HEK293 (cell line): ENCODE results near the gene POLDIP2.
A peak's percentile ranks its signal among the peaks of the same experiment; 100 is the strongest.

Source experiments
- CTCF ChIA-PET: fragments of 350-600 bp; formaldehyde crosslinking; extraction: SDS; loops from one replicate; lab custom pipeline; 2021; ENCODE audit warnings: antibody characterized with exemption; lab: Yijun Ruan, JAX
- POLR2A ChIA-PET: fragments of 300-600 bp; formaldehyde crosslinking; extraction: SDS; loops from one replicate; lab custom pipeline; 2020; ENCODE audit warnings: antibody characterized with exemption, inconsistent platforms; lab: Yijun Ruan, JAX
- H3K27ac ChIP-seq: fragments of 200-500 bp; sonication (Bioruptor generic); 2 replicates; pipeline ENCODE4 v1.5.1; 2014; ENCODE audit warnings: low read depth, low read length, control low read depth, inconsistent platforms; ENCODE audit errors: extremely low read depth
- H3K36me3 ChIP-seq, 2 experiments: fragments of 200-500 bp in 1 of 2; sonication (Bioruptor generic) in 1 of 2; 1 replicate in 1 of 2; 2 replicates in 1 of 2; pipeline ENCODE4 v1.5.1; 2014 to 2017; ENCODE audit warnings: inconsistent platforms in 2 of 2, low read length in 2 of 2; ENCODE audit not compliant: control insufficient read depth in 2 of 2, insufficient read depth in 1 of 2
- H3K4me1 ChIP-seq: fragments of 200-500 bp; sonication (Bioruptor generic); 2 replicates; pipeline ENCODE4 v1.5.1; 2014; ENCODE audit warnings: mild to moderate bottlenecking, low read length, inconsistent platforms; ENCODE audit not compliant: control insufficient read depth, insufficient read depth
- H3K4me3 ChIP-seq: 2 replicates; pipeline ENCODE4 v1.5.1; 2011; ENCODE audit warnings: low read depth, mild to moderate bottlenecking, control low read depth, low read length, moderate library complexity
- H3K9me3 ChIP-seq: fragments of 200-500 bp; sonication (Bioruptor generic); 2 replicates; pipeline ENCODE4 v1.5.1; 2014; ENCODE audit warnings: low read depth, low read length, inconsistent platforms; ENCODE audit not compliant: control insufficient read depth, insufficient read depth
- GFI1B ChIP-seq: fragments of 450-650 bp; formaldehyde crosslinking; IDR thresholded peaks from 2 replicates; pipeline ENCODE4 v1.5.1; 2016; ENCODE audit warnings: missing biosample characterization, missing genetic modification characterization
- HOXA7 ChIP-seq: sonication (generic); formaldehyde crosslinking; IDR thresholded peaks from 2 replicates; pipeline ENCODE4 v1.8.1; 2022; ENCODE audit warnings: missing genetic modification reagents, borderline replicate concordance
- KLF1 ChIP-seq: fragments of 450-650 bp; formaldehyde crosslinking; IDR thresholded peaks from 2 replicates; pipeline ENCODE4 v1.5.1; 2016; ENCODE audit warnings: missing biosample characterization, missing genetic modification characterization
- MYNN ChIP-seq: fragments of 450-650 bp; formaldehyde crosslinking; IDR thresholded peaks from 2 replicates; pipeline ENCODE4 v1.5.1; 2016; ENCODE audit warnings: missing biosample characterization, missing genetic modification characterization, borderline replicate concordance
- SCRT1 ChIP-seq: fragments of 450-650 bp; formaldehyde crosslinking; IDR thresholded peaks from 2 replicates; pipeline ENCODE4 v1.5.1; 2016; ENCODE audit warnings: missing biosample characterization, missing genetic modification characterization, borderline replicate concordance
- TCF7L2 ChIP-seq: IDR thresholded peaks from 2 replicates; pipeline ENCODE4 v1.6.1; 2011; ENCODE audit warnings: low read depth, mild to moderate bottlenecking, inconsistent platforms, low read length, moderate library complexity, borderline replicate concordance
- ZBTB10 ChIP-seq: fragments of 450-650 bp; formaldehyde crosslinking; IDR thresholded peaks from 2 replicates; pipeline ENCODE4 v1.5.1; 2016; ENCODE audit warnings: missing biosample characterization, missing genetic modification characterization
- ZEB2 ChIP-seq: fragments of 450-650 bp; formaldehyde crosslinking; IDR thresholded peaks from 2 replicates; pipeline ENCODE4 v1.5.1; 2016; ENCODE audit warnings: missing biosample characterization, missing genetic modification characterization
- ZNF280D ChIP-seq: fragments of 450-650 bp; formaldehyde crosslinking; IDR thresholded peaks from 2 replicates; pipeline ENCODE4 v1.5.1; 2016; ENCODE audit warnings: missing biosample characterization, missing genetic modification characterization
- ZNF324 ChIP-seq: fragments of 450-650 bp; formaldehyde crosslinking; IDR thresholded peaks from 2 replicates; pipeline ENCODE4 v1.5.1; 2016; ENCODE audit warnings: missing biosample characterization, missing genetic modification characterization
- ZNF366 ChIP-seq: fragments of 450-650 bp; formaldehyde crosslinking; conservative IDR thresholded peaks from 2 replicates; pipeline ENCODE4 v1.5.1; 2016; ENCODE audit warnings: missing biosample characterization, missing genetic modification characterization
- ZNF391 ChIP-seq: fragments of 450-650 bp; formaldehyde crosslinking; IDR thresholded peaks from 2 replicates; pipeline ENCODE4 v1.5.1; 2016; ENCODE audit warnings: low read depth, missing biosample characterization, missing genetic modification characterization, borderline replicate concordance
- ZNF426 ChIP-seq: fragments of 450-650 bp; formaldehyde crosslinking; IDR thresholded peaks from 2 replicates; pipeline ENCODE4 v1.5.1; 2017; ENCODE audit warnings: missing biosample characterization, missing genetic modification characterization, mild to moderate bottlenecking, inconsistent platforms, moderate library complexity
- ZNF501 ChIP-seq: fragments of 450-650 bp; formaldehyde crosslinking; IDR thresholded peaks from 2 replicates; pipeline ENCODE4 v1.5.1; 2016; ENCODE audit warnings: missing biosample characterization, missing genetic modification characterization
- ZNF544 ChIP-seq: fragments of 450-650 bp; formaldehyde crosslinking; IDR thresholded peaks from 2 replicates; pipeline ENCODE4 v1.5.0; 2017; ENCODE audit warnings: missing biosample characterization, missing genetic modification characterization
- ZNF600 ChIP-seq: fragments of 450-650 bp; formaldehyde crosslinking; IDR thresholded peaks from 2 replicates; pipeline ENCODE4 v1.5.1; 2016; ENCODE audit warnings: missing biosample characterization, missing genetic modification characterization
- ZNF623 ChIP-seq: fragments of 450-650 bp; formaldehyde crosslinking; IDR thresholded peaks from 2 replicates; pipeline ENCODE4 v1.5.1; 2016; ENCODE audit warnings: missing biosample characterization, missing genetic modification characterization
- ZNF677 ChIP-seq: fragments of 450-650 bp; IDR thresholded peaks from 2 replicates; pipeline ENCODE4 v1.5.0; 2018; ENCODE audit warnings: missing biosample characterization, mild to moderate bottlenecking, missing genetic modification characterization, moderate library complexity
- ZNF792 ChIP-seq: fragments of 450-650 bp; formaldehyde crosslinking; IDR thresholded peaks from 2 replicates; pipeline ENCODE4 v1.5.1; 2016; ENCODE audit warnings: missing biosample characterization, missing genetic modification characterization
- ZSCAN16 ChIP-seq: fragments of 450-650 bp; formaldehyde crosslinking; IDR thresholded peaks from 2 replicates; pipeline ENCODE4 v1.5.1; 2016; ENCODE audit warnings: missing biosample characterization, missing genetic modification characterization
- ZSCAN18 ChIP-seq: fragments of 450-650 bp; formaldehyde crosslinking; IDR thresholded peaks from 2 replicates; pipeline ENCODE4 v1.5.1; 2016; ENCODE audit warnings: missing biosample characterization, missing genetic modification characterization
- ZSCAN4 ChIP-seq: fragments of 450-650 bp; formaldehyde crosslinking; IDR thresholded peaks from 2 replicates; pipeline ENCODE4 v1.5.1; 2017; ENCODE audit warnings: missing biosample characterization, missing genetic modification characterization

Gene POLDIP2

GRCh38 chr17:28331891-28332420 is 25.4 kb downstream of the POLDIP2 start:
- no peak overlapping the region for H3K4me3 ChIP-seq
- peaks cover 28 to 49% of the 10 kb centered on the region in 2 experiments for H3K36me3 ChIP-seq
- ChIA-PET POLR2A (interaction anchor here (1.2 to 2.3 kb wide), 3 partner anchors 11 to 26 kb away, joined by 3 to 8 read pairs (median 5); partner anchors contain the start of genes POLDIP2 and TMEM97), CTCF (no interaction called here)
- TF ChIP-seq ZNF600 (tag by site-specific recombination) (no peak), ZNF623 (tag by site-specific recombination) (no peak)
- H3K9me3 ChIP-seq: no peaks in the 10 kb centered on the region
- H3K4me1 ChIP-seq: peaks cover 14% of the 10 kb centered on the region
- H3K27ac ChIP-seq: no peak overlapping the region

- CTCF ChIA-PET: interaction anchor here (0.6 kb wide), 1 partner anchor 818 kb away, joined by 3 read pairs; no protein-coding TSS in a partner anchor
- peaks cover 38 to 62% of the 10 kb centered on the region in 2 experiments for H3K36me3 ChIP-seq
- no peaks in the 10 kb centered on the region for H3K9me3 ChIP-seq
- TF ChIP-seq TCF7L2 (no peak), ZNF324 (tag by site-specific recombination) (no peak), ZSCAN16 (no peak), KLF1 (tag by site-specific recombination) (no peak), ZEB2 (tag by site-specific recombination) (no peak), GFI1B (tag by site-specific recombination) (no peak), ZNF792 (tag by site-specific recombination) (no peak)
- POLR2A ChIA-PET: interaction anchor here (1.2 to 2.3 kb wide), 3 partner anchors 9 to 27 kb away, joined by 3 to 8 read pairs (median 5); partner anchors contain the start of genes POLDIP2 and TMEM97
- no peak overlapping the region for H3K4me3 ChIP-seq
- no peak overlapping the region for H3K27ac ChIP-seq
- peaks cover 8% of the 10 kb centered on the region for H3K4me1 ChIP-seq
These were observed 26.7 kb downstream of the POLDIP2 start for GRCh38 chr17:28330671-28331070.

GRCh38 chr17:28328325-28328724 is 29.0 kb downstream of the POLDIP2 start:
- POLR2A ChIA-PET: interaction anchor here (0.8 kb wide), 1 partner anchor 10 kb away, joined by 3 read pairs; no protein-coding TSS in a partner anchor
- H3K9me3 ChIP-seq: no peaks in the 10 kb centered on the region
- peaks cover 38 to 67% of the 10 kb centered on the region in 2 experiments for H3K36me3 ChIP-seq
- 0 out of 2 replicates have a peak, but pooled peaks cover 2% of the 10 kb centered on the region for H3K4me1 ChIP-seq
- H3K4me3 ChIP-seq: no peak overlapping the region
- TF ChIP-seq ZNF280D (tag by site-specific recombination): no peak
- TF ChIP-seq ZSCAN4 (tag by site-specific recombination): no peak
- TF ChIP-seq ZNF544: no peak
- TF ChIP-seq ZNF391 (tag by site-specific recombination): no peak
- no peak for TF ChIP-seq ZNF366 (tag by site-specific recombination)
- no peak for TF ChIP-seq ZSCAN18 (tag by site-specific recombination)
- no peak for TF ChIP-seq ZNF677 (tag by site-specific recombination)
- no peak for TF ChIP-seq ZNF501
- no peak for TF ChIP-seq ZBTB10 (tag by site-specific recombination)
- TF ChIP-seq ZNF426: no peak
- TF ChIP-seq MYNN (tag by site-specific recombination): no peak
- no peak for TF ChIP-seq HOXA7
- TF ChIP-seq SCRT1 (tag by site-specific recombination): no peak
- TF ChIP-seq, all 188 proteins: peak for 0
- CTCF ChIA-PET: interaction anchor here (0.6 to 1.1 kb wide), 5 partner anchors 89 to 523 kb away, joined by 3 to 4 read pairs (median 3); no protein-coding TSS in a partner anchor
- peak overlapping the region; percentile 11; the same call in 1 of the 2 replicates for H3K27ac ChIP-seq
